Lower lobe of right lung (tissue), 2 donors: ENCODE measurements around the gene PDE2A. TPM values are rescaled to one million over a fixed set of nuclear protein-coding genes. Genes with fewer than 3 reads are reported as not detected.

Source experiments
- ATAC-seq, 2 donors: fragments of 200-7000 bp; cut with Tn5 transposase; one replicate each; pipeline ENCODE4 v1.9.1; 2020 to 2022; ENCODE audit warnings: mild to moderate bottlenecking in 2 of 2, moderate library complexity in 2 of 2
- DNase-seq: peaks from one replicate; pipeline ENCODE4 v3.0.0-alpha.2; 2020
- H3K27ac ChIP-seq: fragments of 200-600 bp; one replicate; pipeline ENCODE4 v1.8.0; 2022
- H3K27me3 ChIP-seq: fragments of 200-600 bp; one replicate; pipeline ENCODE4 v1.8.0; 2022; ENCODE audit warnings: low read depth
- H3K36me3 ChIP-seq: fragments of 200-600 bp; one replicate; pipeline ENCODE4 v1.8.0; 2022; ENCODE audit warnings: mild to moderate bottlenecking
- H3K4me1 ChIP-seq: fragments of 200-600 bp; one replicate; pipeline ENCODE4 v1.8.0; 2022
- H3K4me3 ChIP-seq: fragments of 200-600 bp; one replicate; pipeline ENCODE4 v1.8.0; 2022; ENCODE audit warnings: mild to moderate bottlenecking
- H3K9me3 ChIP-seq: fragments of 200-600 bp; one replicate; pipeline ENCODE4 v1.8.0; 2022
- CTCF ChIP-seq: fragments of 200-600 bp; IDR thresholded peaks from one replicate; pipeline ENCODE4 v1.8.0; 2022; ENCODE audit warnings: antibody characterized with exemption, mild to moderate bottlenecking
- intact Hi-C: fragments of 100-400 bp; cut with DNase I; formaldehyde crosslinking; loops from one replicate; pipeline ENCODE4 v1.11.0; 2022
- total RNA-seq: library from RNA; stranded (reverse); fragmentation: NEBNext Ultra II Directional; extraction: Animal tissue kit (Norgen Biotek cat#: 25700); gene quantifications from one replicate; pipeline ENCODE4 v1.2.1, GENCODE V29; 2021
- donor health status: DM: no; HTN: yes; CAD: no; lungs with severe emphysema.

Gene PDE2A
- total RNA-seq, 1 donor from 2014 or later: 19.5 TPM

- no peak for TF ChIP-seq CTCF
- no peaks in the 10 kb centered on the region for H3K4me1 ChIP-seq
- intact Hi-C loops: no loop called here
- H3K36me3 ChIP-seq: no peaks in the 10 kb centered on the region
- no peak overlapping the region for H3K4me3 ChIP-seq
- no peak overlapping the region for H3K27ac ChIP-seq
- peaks cover 4% of the 10 kb centered on the region for H3K27me3 ChIP-seq
- ATAC-seq (no peak), DNase-seq (no peak)
- H3K9me3 ChIP-seq: no peaks in the 10 kb centered on the region
These were observed 127.4 kb downstream of the PDE2A start for GRCh38 chr11:72546866-72547265.

GRCh38 chr11:72544589-72544988, 129.6 kb downstream of the PDE2A start:
- Histone ChIP-seq H3K27me3 (peaks cover 10% of the 10 kb centered on the region), H3K36me3 (no peaks in the 10 kb centered on the region), H3K9me3 (no peaks in the 10 kb centered on the region), H3K4me3 (no peak overlapping the region), H3K4me1 (no peaks in the 10 kb centered on the region), H3K27ac (no peak overlapping the region)
- ATAC-seq (no peak), DNase-seq (no peak)
- intact Hi-C loops: no loop called here
- TF ChIP-seq CTCF: no peak

GRCh38 chr11:72543849-72544542, 130.2 kb downstream of the PDE2A start:
- Histone ChIP-seq H3K36me3 (no peaks in the 10 kb centered on the region), H3K4me3 (no peak overlapping the region), H3K27me3 (peaks cover 10% of the 10 kb centered on the region), H3K4me1 (no peaks in the 10 kb centered on the region), H3K9me3 (no peaks in the 10 kb centered on the region), H3K27ac (no peak overlapping the region)
- ATAC-seq (no peak), DNase-seq (no peak)
- no peak for TF ChIP-seq CTCF
- intact Hi-C loops: no loop called here

GRCh38 chr11:72541257-72541974, 132.8 kb downstream of the PDE2A start:
- Histone ChIP-seq H3K9me3 (no peaks in the 10 kb centered on the region), H3K4me1 (no peaks in the 10 kb centered on the region), H3K4me3 (no peak overlapping the region), H3K27me3 (peaks cover 10% of the 10 kb centered on the region), H3K36me3 (no peaks in the 10 kb centered on the region), H3K27ac (no peak overlapping the region)
- intact Hi-C loops: no loop called here
- TF ChIP-seq CTCF: no peak
- ATAC-seq (no peak), DNase-seq (no peak)

GRCh38 chr11:72537051-72537450, 137.2 kb downstream of the PDE2A start:
- Histone ChIP-seq H3K4me3 (no peak overlapping the region), H3K27me3 (peaks cover 6% of the 10 kb centered on the region), H3K36me3 (no peaks in the 10 kb centered on the region), H3K27ac (no peak overlapping the region), H3K4me1 (no peaks in the 10 kb centered on the region), H3K9me3 (no peaks in the 10 kb centered on the region)
- ATAC-seq: no peak
- DNase-seq: no peak
- TF ChIP-seq CTCF: no peak
- intact Hi-C loops: no loop called here
